IPS-11a (cell line): Measurements from ENCODE around the gene STK40.

Experiments used
- H3K4me3 ChIP-seq: one replicate; pipeline ENCODE4 v1.5.1; 2013; ENCODE audit warnings: low read depth, low read length, control low read depth

The STK40 gene

GRCh38 chr1:36398370-36398977 lies 12.8 kb upstream of the STK40 start:
- no peak overlapping the region for H3K4me3 ChIP-seq

DNA sequence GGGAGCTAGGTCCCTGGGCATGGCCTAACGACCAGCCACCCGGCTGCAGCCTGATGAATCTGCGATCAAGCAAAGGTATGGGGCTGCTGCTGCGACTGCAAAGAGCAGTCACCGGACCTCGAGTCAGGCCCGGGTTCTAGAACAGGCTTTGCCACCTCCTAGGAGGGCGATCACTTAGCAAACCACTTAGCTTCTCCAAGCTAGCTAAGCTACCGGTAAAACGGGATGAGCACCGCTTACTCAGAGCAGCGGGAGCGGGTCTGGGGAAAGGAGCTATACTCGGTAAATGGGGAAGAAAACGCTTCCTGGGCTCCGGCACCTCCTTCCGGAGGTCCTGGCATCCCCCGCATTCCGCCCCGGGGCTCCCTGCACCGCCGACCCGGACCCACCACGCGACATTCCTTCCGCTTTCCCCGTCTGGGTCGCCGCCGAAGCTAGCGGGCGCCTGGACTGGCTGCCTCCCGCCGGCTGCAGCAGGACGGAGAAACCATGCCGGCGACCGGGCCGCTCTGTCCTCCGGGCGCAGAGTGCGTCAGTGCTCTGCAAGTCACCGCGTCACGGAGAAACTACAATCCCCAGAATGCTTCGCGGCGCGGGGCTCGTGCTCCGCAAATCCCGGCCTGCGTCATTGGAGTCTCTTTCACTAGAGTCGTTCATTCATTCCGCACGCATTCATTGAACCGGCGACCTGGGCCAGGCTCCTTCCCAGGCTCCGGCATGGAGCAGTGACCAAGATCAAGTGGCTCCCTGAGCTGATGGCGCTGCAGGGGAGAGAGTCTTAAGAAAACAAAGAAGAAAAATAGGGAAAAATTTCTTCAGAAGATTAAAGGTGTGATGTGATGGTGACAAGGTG lies 11.9 kb upstream of the STK40 start, which contains the start of gene LSM10:
LSM10 (minus strand) TSS at position 531 of the 853 bp plus-strand sequence. CDS start 3,779 bp downstream, outside the sequence.
- H3K4me3 ChIP-seq = peak within 1 kb of the TSS; percentile 95

- peak overlapping the region; percentile 95 for H3K4me3 ChIP-seq
Measured at GRCh38 chr1:36397083-36397377, 11.3 kb upstream of the STK40 start.

DNA sequence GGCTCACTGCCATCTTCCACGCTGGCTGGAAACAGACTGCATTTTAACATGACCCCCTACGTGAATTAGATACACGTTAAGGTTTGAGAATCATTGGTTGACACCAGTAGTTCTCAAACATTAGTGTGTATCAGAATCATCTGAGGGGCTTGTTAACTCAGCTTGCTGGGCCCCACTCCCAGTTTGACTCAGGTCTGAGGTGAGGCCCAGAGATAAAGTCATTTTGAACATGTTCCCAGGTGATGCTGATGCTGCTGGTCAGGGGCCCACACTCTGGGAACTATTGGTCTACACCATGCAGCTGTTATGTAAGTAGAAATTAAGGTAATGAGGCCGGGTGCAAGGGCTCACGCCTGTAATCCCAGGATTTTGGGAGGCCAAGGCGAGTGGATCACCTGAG lies 10.6 kb upstream of the STK40 start:
- H3K4me3 ChIP-seq = no peak overlapping the region

DNA sequence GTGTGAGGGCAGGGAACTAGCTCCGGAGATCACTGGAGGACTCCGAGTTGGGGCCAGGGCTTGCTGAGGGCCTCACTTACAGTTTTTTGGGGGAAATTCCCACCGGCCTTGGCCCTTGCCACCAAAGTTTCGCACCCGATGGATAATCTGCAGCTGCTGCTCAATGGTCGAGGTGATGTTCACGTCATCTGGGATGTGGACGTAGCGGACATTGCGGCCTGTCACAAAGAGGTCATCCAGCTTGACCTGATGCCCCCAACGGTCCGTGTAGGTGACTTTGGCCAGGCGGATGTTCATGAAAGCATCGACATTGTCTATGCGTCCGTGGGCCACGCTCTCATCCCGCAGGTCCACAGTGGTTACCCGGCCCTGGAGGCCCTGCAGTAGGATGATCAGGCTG lies 8.0 kb upstream of the STK40 start:
- no peak overlapping the region for H3K4me3 ChIP-seq

DNA sequence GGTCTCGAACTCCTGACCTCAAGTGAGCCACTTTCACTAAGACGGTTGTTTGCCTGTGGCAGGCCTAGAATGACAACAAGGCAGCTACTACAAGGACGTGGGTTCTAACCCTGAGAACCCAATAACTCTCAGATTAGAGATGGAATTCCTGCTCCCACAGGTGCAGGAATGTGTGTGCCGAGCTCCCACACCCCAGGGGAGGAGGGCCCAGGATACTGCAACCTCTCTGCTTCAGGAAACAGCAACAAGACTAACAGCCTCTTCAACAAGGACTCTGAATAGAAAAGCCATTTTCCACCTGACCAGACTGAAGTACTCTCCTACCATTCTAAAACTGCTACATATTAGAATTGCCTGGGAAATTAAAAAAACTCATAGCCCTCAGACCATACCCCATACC lies 7.1 kb upstream of the STK40 start:
- no peak overlapping the region for H3K4me3 ChIP-seq

- no peak overlapping the region for H3K4me3 ChIP-seq
Measured at GRCh38 chr1:36391271-36391670, 5.5 kb upstream of the STK40 start.

- no peak overlapping the region for H3K4me3 ChIP-seq
Measured at GRCh38 chr1:36390411-36390810, 4.7 kb upstream of the STK40 start.

DNA sequence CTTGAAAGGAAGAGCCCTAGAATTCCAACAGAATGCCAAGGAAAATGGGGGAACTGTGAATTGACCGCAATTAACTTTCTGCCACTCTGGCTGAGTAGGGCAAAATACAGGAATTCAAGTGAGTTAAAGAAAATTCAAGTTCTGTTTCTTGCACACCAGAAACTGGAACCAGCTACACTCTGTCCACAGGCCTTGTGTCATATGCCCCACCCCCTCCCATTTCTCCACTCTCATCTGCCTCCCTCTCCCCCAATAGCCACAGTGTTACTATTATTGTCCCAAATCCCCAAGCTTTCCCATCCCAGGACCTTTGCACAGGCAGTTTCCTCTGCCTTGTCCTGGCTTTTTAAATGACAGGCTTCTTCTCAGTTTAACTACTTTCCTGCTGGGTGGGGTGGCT lies 4.3 kb upstream of the STK40 start:
- no peak overlapping the region for H3K4me3 ChIP-seq

GRCh38 chr1:36389261-36389660 lies 3.5 kb upstream of the STK40 start:
- H3K4me3 ChIP-seq = no peak overlapping the region

DNA sequence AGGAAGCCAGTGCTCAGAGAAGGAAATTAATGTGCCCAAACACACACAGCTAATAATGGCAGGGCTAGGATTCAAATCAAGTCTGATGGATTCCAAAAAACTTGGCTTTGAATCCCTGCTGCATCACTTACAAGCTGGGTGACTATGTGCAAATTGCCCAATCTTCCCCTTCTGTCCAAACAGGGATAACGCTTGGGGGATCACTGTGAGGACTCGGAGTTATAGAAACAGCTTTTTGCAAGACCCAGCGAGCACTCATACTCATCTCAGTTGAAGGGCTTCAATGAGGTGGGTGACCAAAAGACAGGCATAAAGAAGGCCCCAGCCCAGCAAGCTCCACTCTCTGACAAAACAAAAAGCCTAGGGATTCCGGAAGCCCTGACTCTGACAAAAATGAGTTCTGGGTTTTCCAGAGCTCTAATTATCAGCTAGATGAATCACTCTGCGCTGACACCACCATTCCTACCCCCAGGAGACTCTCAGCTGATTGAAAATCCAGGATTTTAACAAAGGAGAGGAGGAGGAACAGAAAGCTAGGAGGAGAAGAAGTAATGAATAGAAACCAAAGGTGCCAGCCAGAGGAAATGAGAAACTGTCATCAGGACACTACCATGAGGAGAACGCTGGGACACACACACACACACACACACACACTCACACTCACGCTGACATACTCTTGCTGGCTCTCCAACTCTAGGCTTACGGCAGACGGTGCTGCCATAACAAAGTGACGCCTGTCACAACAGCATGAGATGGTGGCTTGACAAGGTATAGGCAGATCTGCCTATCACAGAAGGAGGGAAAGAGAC lies 1.6 kb upstream of the STK40 start:
- H3K4me3 ChIP-seq = no peak overlapping the region

- H3K4me3 ChIP-seq = peak overlapping the region; percentile 59
Measured at GRCh38 chr1:36386265-36387140, 779 bp upstream of the STK40 start.

GRCh38 chr1:36384542-36385409 lies 948 bp downstream of the STK40 start:
- H3K4me3 ChIP-seq = peak overlapping the region; percentile 68

GRCh38 chr1:36383240-36383639 lies 2.5 kb downstream of the STK40 start:
- H3K4me3 ChIP-seq = no peak overlapping the region

DNA sequence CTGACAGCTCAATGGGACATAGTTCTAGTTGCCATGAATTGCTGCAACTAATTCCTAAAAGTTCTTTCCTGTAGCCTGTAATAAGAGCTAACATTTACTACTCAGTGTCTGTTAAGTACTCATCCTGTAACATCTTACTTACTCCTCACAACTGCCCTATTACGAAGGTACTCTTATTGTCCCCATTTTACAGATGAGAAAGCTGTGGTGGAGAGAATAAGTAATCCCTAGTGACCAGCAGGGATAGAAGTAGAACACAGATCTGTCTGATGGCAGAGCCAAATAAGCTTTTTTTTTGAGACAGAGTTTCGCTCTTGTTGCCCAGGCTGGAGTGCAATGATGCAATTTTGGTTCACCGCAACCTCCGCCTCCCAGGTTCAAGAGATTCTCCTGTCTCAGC lies 3.1 kb downstream of the STK40 start:
- H3K4me3 ChIP-seq = no peak overlapping the region

DNA sequence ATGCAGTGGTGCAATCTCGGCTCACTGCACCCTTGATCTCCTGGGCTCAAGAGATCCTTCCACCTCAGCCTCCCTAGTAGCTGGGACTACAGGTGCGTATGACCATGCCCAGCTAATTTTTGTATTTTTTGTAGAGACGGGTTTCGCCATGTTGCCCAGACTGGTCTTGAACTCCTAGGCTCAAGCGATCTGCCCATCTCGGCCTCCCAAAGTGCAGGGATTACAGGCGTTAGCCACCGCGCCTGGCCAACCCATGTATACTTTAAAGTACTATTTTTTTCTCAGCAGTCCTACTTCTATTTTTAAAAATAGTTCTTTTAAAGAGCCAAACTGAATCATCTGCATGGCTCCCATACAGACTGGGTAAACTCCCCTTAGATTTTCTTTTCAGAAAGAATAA lies 3.5 kb downstream of the STK40 start:
- H3K4me3 ChIP-seq = no peak overlapping the region

DNA sequence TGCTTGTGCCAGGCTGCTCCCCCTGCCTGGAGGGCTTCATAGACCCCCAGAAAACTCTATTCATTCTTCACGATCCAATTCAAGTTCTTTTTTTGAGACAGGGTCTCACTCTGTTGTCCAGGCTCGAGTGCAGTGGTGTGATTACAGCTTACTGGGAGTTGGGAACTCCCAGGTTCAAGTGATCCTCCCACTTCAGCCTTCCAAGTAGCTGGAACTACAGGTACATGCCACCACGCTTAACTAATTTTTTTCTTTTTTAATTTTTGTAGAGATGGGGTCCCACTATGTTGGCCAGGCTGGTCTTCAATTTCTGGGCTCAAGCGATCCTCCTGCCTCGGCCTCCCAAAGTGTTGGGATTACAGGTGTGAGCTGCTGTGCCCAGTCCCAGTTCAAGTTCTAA lies 4.3 kb downstream of the STK40 start:
- no peak overlapping the region for H3K4me3 ChIP-seq

DNA sequence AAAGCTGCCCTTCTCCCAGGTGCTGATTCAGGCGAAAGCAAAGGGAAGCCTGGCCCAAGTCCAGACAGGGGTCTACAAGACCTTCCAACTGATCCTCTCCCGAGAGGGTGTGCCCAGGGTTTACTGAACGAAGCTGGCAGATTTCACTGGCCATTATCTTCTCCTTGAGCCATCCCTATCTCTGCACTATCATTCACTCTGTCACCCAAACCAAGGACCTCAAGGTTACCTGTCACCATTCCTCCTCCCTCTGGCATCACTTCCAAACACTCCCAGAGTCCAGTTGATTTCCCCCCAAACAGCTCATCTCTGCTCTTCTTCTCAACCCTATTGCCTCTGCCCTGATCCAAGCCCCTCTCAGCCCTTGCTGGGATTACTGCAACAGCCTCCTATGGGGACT lies 4.9 kb downstream of the STK40 start:
- H3K4me3 ChIP-seq = no peak overlapping the region

DNA sequence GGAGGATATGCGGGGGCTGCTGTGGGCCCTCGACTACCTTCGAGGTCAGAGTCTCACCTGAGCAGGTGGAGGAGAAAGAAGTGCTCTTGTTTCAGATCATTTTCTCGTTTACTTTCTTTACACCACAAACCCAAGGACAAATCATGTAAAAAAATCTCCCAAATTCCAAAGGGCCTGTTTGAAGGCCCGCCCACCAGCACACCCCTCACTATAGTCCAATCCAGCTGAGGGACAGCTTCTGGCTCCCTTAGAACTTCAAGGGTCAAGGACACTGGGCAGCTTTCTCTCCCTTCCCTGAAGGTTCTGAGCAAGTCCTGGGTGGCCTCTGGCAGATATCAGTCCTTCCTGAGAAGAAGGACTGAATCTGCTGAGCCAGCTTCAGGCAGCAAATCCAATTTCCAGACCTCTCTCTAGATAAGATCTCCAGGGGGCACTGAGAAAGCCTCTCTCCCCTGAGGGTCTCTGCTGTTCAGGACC lies 5.5 kb downstream of the STK40 start:
- no peak overlapping the region for H3K4me3 ChIP-seq
